Chondrocyte (in vitro differentiated cells): Measurements from ENCODE around the gene DCAF7. TPM values are rescaled to one million over a fixed set of nuclear protein-coding genes. Genes with fewer than 3 reads are reported as not detected.

Experiments
- DNase-seq: peaks from one replicate; pipeline ENCODE4 v3.0.0; 2021; ENCODE audit warnings: mixed read lengths, low spot score
- H3K27ac Mint-ChIP-seq: one replicate; pipeline ENCODE4 v1.8.0; 2021; ENCODE audit warnings: mild to moderate bottlenecking, moderate library complexity, mixed read lengths; ENCODE audit not compliant: unreplicated experiment
- H3K27me3 Mint-ChIP-seq: 2 replicates; pipeline ENCODE4 v1.8.0; 2021; ENCODE audit warnings: low read depth, mixed read lengths
- H3K36me3 Mint-ChIP-seq: 2 replicates; pipeline ENCODE4 v1.8.0; 2021; ENCODE audit warnings: low read depth, mixed read lengths
- H3K4me1 Mint-ChIP-seq: 2 replicates; pipeline ENCODE4 v1.8.0; 2021; ENCODE audit warnings: low read depth, mild to moderate bottlenecking, mixed read lengths
- H3K4me3 Mint-ChIP-seq: one replicate; pipeline ENCODE4 v1.8.0; 2021; ENCODE audit warnings: mild to moderate bottlenecking, moderate library complexity, mixed read lengths; ENCODE audit not compliant: unreplicated experiment
- H3K9me3 Mint-ChIP-seq: 2 replicates; pipeline ENCODE4 v1.8.0; 2021; ENCODE audit warnings: low read depth, mixed read lengths
- CTCF ChIP-seq: fragments of 200-600 bp; sonication (generic); IDR thresholded peaks from 2 replicates; pipeline ENCODE4 v1.5.0; 2021; ENCODE audit warnings: antibody characterized with exemption, mild to moderate bottlenecking, moderate library complexity
- total RNA-seq: library from RNA; stranded (reverse); gene quantifications from 3 replicates; pipeline ENCODE4 v1.2.1, GENCODE V29; 2021

The DCAF7 gene
- total RNA-seq, 1 donor from 2014 or later: 70.4 TPM

- no peak overlapping the region for H3K27ac Mint-ChIP-seq
- DNase-seq: no peak
- TF ChIP-seq CTCF: no peak
- H3K4me3 Mint-ChIP-seq: no peak overlapping the region
- no peaks in the 10 kb centered on the region for H3K9me3 Mint-ChIP-seq
- peaks cover 33% of the 10 kb centered on the region for H3K27me3 Mint-ChIP-seq
- H3K36me3 Mint-ChIP-seq: peaks cover 2% of the 10 kb centered on the region
- peaks cover 9% of the 10 kb centered on the region for H3K4me1 Mint-ChIP-seq
These were observed 31.0 kb upstream of the DCAF7 start for GRCh38 chr17:63519116-63519881.

GRCh38 chr17:63519972-63520882, 30.1 kb upstream of the DCAF7 start:
- Mint-ChIP-seq H3K27ac (no peak overlapping the region), H3K36me3 (peaks cover 2% of the 10 kb centered on the region), H3K4me3 (no peak overlapping the region), H3K27me3 (peaks cover 32% of the 10 kb centered on the region), H3K4me1 (peaks cover 9% of the 10 kb centered on the region), H3K9me3 (no peaks in the 10 kb centered on the region)
- TF ChIP-seq CTCF: no peak
- no peak for DNase-seq

- no peak within 1 kb of the TSS for H3K27ac Mint-ChIP-seq
- TF ChIP-seq CTCF: no peak
- H3K9me3 Mint-ChIP-seq: no peaks in the 10 kb centered on the region
- DNase-seq: no peak
- peaks cover 33% of the 10 kb centered on the region for H3K27me3 Mint-ChIP-seq
- no peaks in the 10 kb centered on the region for H3K36me3 Mint-ChIP-seq
- peaks cover 3% of the 10 kb centered on the region for H3K4me1 Mint-ChIP-seq
- peak within 1 kb of the TSS; percentile 10 for H3K4me3 Mint-ChIP-seq
These were observed 26.9 kb upstream of the DCAF7 start, which contains the start of gene KCNH6 for GRCh38 chr17:63523253-63523855. KCNH6 (plus strand) TSS chr17:63523358; CDS start chr17:63523414, 56 bp downstream.

DNA sequence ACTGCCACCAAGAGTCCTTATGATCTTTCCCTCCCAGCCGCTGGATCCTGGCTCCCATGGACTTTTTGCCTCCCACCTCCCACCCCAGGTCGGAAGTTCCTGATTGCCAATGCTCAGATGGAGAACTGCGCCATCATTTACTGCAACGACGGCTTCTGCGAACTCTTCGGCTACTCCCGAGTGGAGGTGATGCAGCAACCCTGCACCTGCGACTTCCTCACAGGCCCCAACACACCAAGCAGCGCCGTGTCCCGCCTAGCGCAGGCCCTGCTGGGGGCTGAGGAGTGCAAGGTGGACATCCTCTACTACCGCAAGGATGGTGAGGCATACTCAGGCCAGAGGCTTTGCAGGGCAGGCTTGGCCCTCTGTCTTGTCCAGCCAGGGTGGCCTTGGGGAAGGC, 26.2 kb upstream of the DCAF7 start:
- Mint-ChIP-seq H3K36me3 (no peaks in the 10 kb centered on the region), H3K9me3 (no peaks in the 10 kb centered on the region), H3K27me3 (peaks cover 30% of the 10 kb centered on the region), H3K4me1 (peaks cover 3% of the 10 kb centered on the region), H3K27ac (no peak overlapping the region), H3K4me3 (no peak overlapping the region)
- no peak for DNase-seq
- no peak for TF ChIP-seq CTCF
